Measurements from ENCODE around the gene LUZP1.
A peak's percentile ranks its signal among the peaks of the same experiment; 100 is the strongest.
"Not testable (repeated sequence)": the region's sequence is repeated elsewhere in the genome, so short reads cannot be mapped to it uniquely, and the experiment has no call there.

Gene LUZP1

DNA sequence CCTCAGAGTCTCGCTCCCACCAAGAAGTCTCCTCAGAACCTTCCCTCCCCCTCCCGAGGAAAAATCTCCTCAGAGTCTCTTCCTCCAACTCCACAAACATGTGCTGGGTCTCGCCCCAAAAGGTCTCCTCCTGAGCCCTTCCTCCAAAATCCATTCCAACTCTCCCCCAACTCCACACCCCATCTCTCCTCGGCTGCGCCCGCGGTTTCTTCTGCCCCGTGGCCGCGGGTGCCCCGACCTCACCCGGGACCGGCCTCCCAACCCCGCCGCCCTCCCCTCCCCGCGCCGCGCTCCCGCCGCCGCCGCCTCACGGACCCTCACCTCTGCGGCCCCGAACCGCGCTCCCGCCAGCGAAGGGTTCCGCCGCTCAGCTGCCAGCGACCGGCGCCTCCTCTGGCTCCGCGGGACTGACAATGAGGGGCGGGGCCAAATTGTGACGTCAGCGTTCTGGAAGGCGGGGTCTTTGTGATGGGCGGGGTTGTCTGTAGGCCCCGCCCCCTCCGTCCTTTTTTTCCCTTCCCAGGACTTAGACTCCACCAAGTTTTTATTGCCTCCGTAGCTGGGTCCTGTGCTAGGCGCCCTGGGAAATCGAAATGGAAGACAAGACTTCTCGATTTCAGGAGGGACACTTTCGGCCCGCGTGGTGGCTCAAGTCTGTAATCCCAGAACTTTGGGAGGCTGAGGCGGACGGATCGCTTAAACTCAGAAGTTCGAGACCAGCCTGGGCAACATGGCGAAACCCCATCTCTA, at the start of gene LUZP1:
TSS of gene LUZP1 (minus strand) at position 412 of the 750 bp plus-strand sequence.
- peak; percentile 85 for DNase-seq (ENCODE audit: low spot score)

DNA sequence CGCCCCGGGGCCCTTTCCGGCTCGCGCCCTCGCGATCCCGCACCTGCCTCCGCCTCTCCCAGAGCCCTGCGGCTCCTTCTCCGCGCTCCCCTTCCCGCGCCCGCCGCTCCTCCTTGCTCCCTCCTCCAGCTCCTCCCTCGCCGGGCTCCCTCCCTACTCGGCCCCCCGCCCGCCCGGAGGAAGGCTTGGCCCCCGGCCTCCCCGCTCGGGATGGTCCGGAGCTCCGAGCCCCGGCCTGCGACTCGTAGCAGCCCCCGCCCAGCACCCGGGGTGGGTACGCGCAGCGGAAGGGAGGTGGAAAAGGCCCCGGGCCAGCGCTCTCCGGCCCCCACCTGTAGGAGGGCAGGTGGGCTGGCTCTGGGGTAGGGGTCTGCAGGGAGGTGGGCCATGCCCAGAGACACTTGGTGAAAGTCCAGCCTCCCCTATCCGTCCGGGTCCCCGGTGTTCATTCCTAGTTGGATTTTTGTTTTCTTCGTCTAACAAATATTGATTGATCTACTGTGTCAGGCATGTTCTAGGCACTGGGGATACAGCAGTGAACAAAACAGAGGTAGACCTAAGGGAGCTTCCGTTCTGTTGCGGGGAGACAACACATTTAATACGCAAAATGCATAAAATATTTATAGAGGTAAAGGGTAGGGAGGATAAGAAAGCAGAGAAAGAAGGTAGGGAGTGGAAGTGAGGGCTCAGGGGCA, 48.9 kb upstream of the LUZP1 start, which contains the start of gene HTR1D:
TSS of gene HTR1D (minus strand) at position 82 of the 695 bp plus-strand sequence. CDS start 23,283 bp downstream, outside the sequence.
- no peak for DNase-seq (ENCODE audit: low spot score)

- DNase-seq (ENCODE audit: low spot score), result no peak
These were observed 48.2 kb upstream of the LUZP1 start for GRCh38 chr1:23216771-23217420.

DNA sequence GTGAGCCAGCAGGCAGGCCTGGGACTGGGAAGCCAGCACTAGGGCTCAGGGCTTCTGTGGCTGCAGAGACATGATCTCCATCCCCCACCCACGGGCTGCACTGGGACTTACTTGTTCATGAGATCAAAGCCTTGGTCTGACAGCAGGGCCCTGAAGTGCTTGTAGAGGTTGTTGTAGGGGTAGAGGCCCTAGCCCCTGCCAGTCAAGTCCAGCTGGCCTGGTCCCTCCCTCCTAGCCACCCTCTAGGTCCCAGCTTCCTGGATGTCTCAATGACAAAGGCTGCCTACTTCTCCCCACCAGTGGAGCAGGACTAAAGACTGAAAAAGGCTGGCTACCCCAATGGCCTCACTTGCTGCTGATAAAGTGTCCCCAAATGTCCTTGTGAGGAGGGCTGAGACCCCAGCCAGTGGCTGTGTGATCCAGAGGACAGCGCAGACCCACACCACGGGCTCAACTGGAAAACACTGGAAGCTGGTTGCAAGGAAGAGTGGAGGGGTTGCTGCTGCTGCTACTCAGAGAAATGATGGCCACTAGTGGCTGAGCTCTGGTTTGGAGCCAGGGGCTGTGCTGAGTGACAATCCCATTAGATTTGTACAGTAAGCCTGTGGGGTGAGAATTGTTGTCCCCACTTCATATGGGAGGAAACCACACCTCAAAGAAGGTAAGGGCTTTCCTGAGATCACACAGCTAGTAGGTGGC, 47.2 kb upstream of the LUZP1 start:
- DNase-seq (ENCODE audit: low spot score), result no peak

GRCh38 chr1:23215291-23215690, 46.6 kb upstream of the LUZP1 start:
- DNase-seq (ENCODE audit: low spot score), result no peak

DNA sequence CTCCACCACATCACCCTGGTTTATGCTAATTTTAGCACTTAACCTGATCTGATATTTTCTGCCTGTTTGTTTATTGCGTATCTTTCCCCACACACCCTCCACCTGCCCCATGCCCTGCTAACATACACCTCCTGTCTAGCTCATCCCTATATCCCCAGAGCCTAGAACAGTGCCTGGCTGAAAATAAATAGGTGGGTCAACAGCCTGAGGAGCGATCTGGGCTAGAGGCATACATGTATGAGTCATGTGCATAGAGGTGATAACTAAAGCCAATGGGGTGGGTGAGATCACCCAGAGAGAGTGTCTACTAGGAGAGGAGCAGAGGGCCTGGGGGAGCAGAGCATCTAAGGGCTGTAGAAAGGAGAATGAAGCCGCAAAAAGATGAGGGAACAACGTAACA, 46.0 kb upstream of the LUZP1 start:
- DNase-seq (ENCODE audit: low spot score), result no peak

DNA sequence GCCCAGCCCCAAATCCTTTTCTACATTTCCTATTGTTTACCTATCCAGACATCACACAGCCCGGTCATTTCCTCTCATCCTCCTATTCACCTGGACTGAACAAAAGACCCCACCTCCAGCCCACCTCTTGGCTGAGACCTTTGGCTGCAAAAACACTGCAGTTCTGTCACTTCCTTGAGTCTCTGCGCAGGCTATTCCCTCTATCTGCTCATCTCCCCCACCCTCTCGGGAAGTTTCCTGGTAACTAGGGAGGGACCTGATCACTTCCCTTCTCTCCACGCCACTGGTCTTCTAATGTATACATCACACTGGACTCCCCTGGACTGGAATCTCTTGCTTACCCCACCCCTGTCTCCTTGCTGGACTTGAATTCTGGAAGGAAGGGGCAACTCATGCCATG, 43.3 kb upstream of the LUZP1 start:
- DNase-seq (ENCODE audit: low spot score), result no peak

GRCh38 chr1:23210963-23211362, 42.3 kb upstream of the LUZP1 start:
- no peak for DNase-seq (ENCODE audit: low spot score)

DNA sequence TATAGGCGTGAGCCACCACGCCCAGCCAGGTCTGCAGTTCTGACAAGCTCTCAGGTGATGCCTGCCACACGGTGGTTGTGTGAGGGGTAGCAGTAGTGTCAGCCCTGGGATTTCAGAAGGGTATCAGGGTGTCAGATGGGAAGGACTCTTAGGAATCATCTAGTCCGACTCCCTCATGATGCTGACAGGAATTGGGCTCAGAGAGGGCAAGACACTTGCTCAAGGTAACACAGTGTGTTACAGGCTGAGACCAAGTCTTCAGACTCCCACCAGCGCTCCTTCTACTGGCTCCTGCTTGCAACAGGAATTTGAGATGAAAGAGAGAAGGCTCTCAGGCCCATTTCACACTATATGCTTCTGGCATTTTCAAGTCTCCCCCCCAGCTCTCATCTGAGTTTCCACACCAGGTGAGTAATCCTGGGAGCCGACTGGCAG, 41.7 kb upstream of the LUZP1 start:
- no peak for DNase-seq (ENCODE audit: low spot score)

- DNase-seq (ENCODE audit: low spot score), result no peak
These were observed 41.1 kb upstream of the LUZP1 start for GRCh38 chr1:23209770-23210169.

DNA sequence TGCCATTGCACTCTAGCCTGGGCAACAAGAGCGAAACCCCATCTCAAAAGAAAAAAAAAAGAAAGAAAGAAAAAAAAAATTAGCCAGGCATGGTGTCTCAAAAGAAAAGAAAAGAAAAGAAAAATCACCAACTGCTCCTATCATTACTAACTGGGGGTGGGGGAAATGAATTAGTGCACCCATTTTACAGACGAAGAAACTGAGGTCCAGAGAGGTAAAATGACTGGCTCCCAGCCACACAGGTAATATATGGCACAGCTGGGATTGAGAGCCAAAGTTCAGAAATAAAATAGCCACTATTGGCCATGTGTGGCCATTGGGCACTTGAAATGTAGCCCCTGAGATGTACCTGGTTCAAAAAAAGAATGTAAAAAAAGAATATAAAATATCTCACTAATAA, 39.9 kb upstream of the LUZP1 start:
- DNase-seq (ENCODE audit: low spot score), result no peak

GRCh38 chr1:23207733-23208132, 39.1 kb upstream of the LUZP1 start:
- DNase-seq (ENCODE audit: low spot score), result not testable (repeated sequence)

GRCh38 chr1:23202263-23202749, 33.6 kb upstream of the LUZP1 start:
- DNase-seq (ENCODE audit: low spot score), result no peak

DNA sequence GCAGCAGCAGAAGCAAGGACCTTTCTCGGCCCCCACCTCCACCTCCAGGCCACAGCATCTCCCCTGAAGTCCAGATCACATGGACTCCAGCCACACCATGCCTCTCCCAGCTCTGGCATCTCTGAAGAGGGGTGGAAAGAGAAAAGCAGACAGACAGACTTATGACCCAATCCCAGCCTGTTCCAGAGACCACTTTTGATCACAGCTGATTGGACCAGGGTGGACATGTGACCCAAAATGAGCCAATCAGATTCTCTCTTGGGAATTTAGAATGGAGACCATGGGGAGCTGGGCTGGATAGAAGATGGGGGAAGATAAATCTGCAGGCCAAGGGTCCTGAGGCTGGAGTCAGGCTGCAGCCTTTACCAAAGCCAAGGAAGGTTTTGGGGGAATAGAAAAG, 32.2 kb upstream of the LUZP1 start:
- no peak for DNase-seq (ENCODE audit: low spot score)

DNA sequence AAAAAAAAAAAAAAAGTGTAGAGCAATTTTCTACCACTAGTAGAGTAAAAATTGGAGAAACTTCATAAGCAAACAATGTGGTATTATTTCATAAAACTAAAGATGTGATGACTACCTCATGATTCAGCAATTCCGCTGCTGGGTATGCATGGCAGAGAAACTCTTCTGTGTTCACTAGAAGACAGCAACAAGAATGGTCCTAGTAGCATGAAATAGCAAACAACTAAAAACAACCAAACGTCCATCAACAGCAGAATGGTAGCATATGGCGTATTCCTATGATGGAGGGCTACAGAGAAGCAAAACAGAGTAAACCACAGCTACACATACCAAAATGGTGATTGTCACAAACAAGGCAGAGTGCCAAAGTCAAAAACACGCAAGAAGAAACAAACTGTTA, 29.7 kb upstream of the LUZP1 start:
- no peak for DNase-seq (ENCODE audit: low spot score)

GRCh38 chr1:23196627-23197328, 28.1 kb upstream of the LUZP1 start:
- DNase-seq (ENCODE audit: low spot score), result no peak

- no peak for DNase-seq (ENCODE audit: low spot score)
These were observed 25.7 kb upstream of the LUZP1 start for GRCh38 chr1:23194119-23194984.

DNA sequence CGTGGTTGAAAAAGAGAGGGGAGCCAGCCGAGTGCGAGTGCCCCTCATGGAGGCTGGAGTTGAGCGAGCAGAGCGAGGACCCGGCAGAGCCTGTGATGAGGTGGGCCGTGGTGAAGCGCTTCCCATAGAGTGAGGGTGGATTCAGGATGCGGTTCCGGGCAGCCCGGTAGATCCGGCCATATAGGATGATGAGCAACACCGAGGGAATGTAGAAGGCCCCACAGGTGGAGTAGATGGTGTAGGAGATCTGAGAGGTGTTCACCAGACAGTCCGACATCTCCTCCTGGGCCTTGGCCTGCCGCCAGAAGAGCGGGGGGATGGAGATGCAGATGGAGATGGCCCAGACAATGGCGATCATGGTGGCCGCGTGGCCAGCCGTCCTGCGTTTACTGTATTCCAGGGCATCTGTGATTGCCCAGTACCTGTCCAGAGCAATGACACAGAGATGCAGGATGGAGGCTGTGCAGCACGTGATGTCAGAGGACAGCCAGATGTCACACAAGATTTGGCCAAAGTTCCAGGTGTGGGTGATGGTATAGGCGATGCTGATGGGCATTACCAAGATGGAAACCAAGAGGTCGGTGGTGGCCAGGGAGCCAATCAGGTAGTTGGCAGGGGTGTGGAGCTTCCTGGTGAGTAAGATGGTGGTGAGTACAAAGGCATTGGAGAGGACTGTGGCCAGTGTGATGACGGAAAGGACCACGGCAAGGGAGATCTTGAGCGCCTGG, 24.9 kb upstream of the LUZP1 start:
- no peak for DNase-seq (ENCODE audit: low spot score)

DNA sequence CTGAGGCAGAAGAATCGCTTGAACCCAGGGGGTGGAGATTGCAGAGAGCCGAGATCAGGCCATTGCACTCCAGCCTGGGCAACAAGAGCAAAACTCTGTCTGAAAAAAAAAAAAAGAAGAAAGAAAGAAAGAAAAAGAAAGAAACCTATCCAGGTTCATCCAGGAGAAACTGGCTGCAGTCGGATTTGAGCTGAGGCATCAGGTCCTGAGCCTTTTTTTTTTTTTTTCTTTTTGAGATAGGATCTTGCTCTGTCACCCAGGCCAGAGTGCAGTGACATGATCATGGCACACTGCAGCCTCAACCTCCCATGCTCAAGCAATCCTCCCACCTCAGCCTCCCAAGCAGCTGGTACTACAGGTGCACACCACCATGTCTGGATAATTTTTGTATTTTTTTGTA, 22.5 kb upstream of the LUZP1 start:
- no peak for DNase-seq (ENCODE audit: low spot score)

DNA sequence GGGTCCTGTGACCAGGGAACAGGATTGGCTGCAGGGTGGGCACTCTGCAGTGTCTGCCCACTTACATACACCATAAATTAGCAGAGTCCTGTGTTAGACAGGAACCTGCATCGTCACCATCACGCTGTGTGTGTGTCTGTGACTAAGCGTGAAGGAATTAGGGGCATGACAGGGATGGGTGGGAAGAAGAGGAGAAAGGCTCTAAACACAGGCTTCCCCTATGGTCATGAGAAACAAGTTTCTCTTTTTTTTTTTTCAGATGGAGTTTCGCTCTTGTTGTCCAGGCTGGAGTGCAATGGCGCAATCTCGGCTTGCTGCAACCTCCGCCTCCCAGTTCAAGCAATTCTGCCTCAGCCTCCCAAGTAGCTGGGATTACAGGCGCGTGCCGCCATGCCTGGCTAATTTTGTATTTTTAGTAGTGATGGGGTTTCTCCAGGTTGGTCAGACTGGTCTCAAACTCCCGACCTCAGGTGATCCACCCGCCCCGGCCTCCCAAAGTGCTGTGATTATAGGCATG, 20.3 kb upstream of the LUZP1 start:
- not testable (repeated sequence) for DNase-seq (ENCODE audit: low spot score)
